Cardiac muscle cell (in vitro differentiated cells and primary cell): ENCODE data around the gene ASCC1. TPM values are rescaled to one million over a fixed set of nuclear protein-coding genes. Genes with fewer than 3 reads are reported as not detected.

Source experiments
- DNase-seq, 2 donors: peaks; one replicate each; pipeline versions ENCODE4 v3.0.0 to v3.0.0-alpha.2; 2010 to 2017; ENCODE audit warnings: low read depth in 1 of 2, low spot score in 1 of 2
- H3K27ac ChIP-seq: fragments of 200-600 bp; sonication (generic); 2 replicates; pipeline ENCODE4 v1.5.1; 2016
- H3K27me3 ChIP-seq: fragments of 200-600 bp; sonication (generic); 2 replicates; pipeline ENCODE4 v1.6.0; 2016; ENCODE audit warnings: control low read depth
- H3K36me3 ChIP-seq: fragments of 200-600 bp; sonication (generic); 2 replicates; pipeline ENCODE4 v1.5.1; 2016; ENCODE audit warnings: control low read depth
- H3K4me1 ChIP-seq: fragments of 200-600 bp; sonication (generic); 2 replicates; pipeline ENCODE4 v1.8.1; 2017; ENCODE audit warnings: low read depth, mild to moderate bottlenecking, mixed run types
- H3K4me3 ChIP-seq: fragments of 200-600 bp; sonication (generic); 2 replicates; pipeline ENCODE4 v1.5.1; 2016; ENCODE audit warnings: mild to moderate bottlenecking
- H3K9me3 ChIP-seq: fragments of 200-600 bp; sonication (generic); 2 replicates; pipeline ENCODE4 v1.5.1; 2017; ENCODE audit warnings: low read depth, mild to moderate bottlenecking, control low read depth
- CTCF ChIP-seq: IDR thresholded peaks from 2 replicates; pipeline ENCODE4 v1.5.1; 2012; ENCODE audit warnings: low read depth, mild to moderate bottlenecking, low read length
- polyA plus RNA-seq: library from polyadenylated mRNA; unstranded; fragments of >200 nt; fragmentation: Nextera tagmentation; extraction: Ambion mirVana; gene quantifications from 2 replicates; pipeline ENCODE4 v1.2.1, GENCODE V29; 2016
- total RNA-seq: library from RNA; depleted of rRNA; stranded (reverse); fragments of >200 nt; gene quantifications from 2 replicates; pipeline ENCODE4 v1.2.3, GENCODE V29; 2016

Gene ASCC1
- total and polyA plus RNA-seq, 2 experiments from 2014 or later: 41.3 to 58.4 TPM

- Histone ChIP-seq H3K4me1 (peaks cover 9% of the 10 kb centered on the region), H3K4me3 (no peak overlapping the region), H3K9me3 (no peaks in the 10 kb centered on the region), H3K36me3 (peaks cover 15% of the 10 kb centered on the region), H3K27me3 (no peaks in the 10 kb centered on the region), H3K27ac (no peak overlapping the region)
- no peak for DNase-seq
- TF ChIP-seq CTCF: no peak
Observed at GRCh38 chr10:72206511-72207229, 9.4 kb downstream of the ASCC1 start.

- no peak for TF ChIP-seq CTCF
- no peaks in the 10 kb centered on the region for H3K9me3 ChIP-seq
- peak in 1 of 2 donors; percentile 46 for DNase-seq
- no peak overlapping the region for H3K4me3 ChIP-seq
- H3K4me1 ChIP-seq: peaks cover 9% of the 10 kb centered on the region
- H3K27me3 ChIP-seq: no peaks in the 10 kb centered on the region
- H3K27ac ChIP-seq: peak overlapping the region; percentile 73
- H3K36me3 ChIP-seq: peaks cover 8% of the 10 kb centered on the region
Observed at GRCh38 chr10:72204724-72205123, 11.4 kb downstream of the ASCC1 start.

- TF ChIP-seq CTCF: no peak
- Histone ChIP-seq H3K4me3 (no peak overlapping the region), H3K4me1 (peaks cover 9% of the 10 kb centered on the region), H3K27ac (peak overlapping the region; percentile 73), H3K36me3 (peaks cover 8% of the 10 kb centered on the region), H3K9me3 (no peaks in the 10 kb centered on the region), H3K27me3 (no peaks in the 10 kb centered on the region)
- peak in 1 of 2 donors; percentile 4 for DNase-seq
Observed at GRCh38 chr10:72204296-72204695, 11.8 kb downstream of the ASCC1 start.

- DNase-seq: no peak
- Histone ChIP-seq H3K4me3 (no peak overlapping the region), H3K27me3 (no peaks in the 10 kb centered on the region), H3K9me3 (no peaks in the 10 kb centered on the region), H3K27ac (no peak overlapping the region), H3K36me3 (peaks cover 5% of the 10 kb centered on the region), H3K4me1 (peaks cover 9% of the 10 kb centered on the region)
- TF ChIP-seq CTCF: no peak
Observed at GRCh38 chr10:72201293-72201692, 14.8 kb downstream of the ASCC1 start.

GRCh38 chr10:72200883-72201282, 15.2 kb downstream of the ASCC1 start:
- Histone ChIP-seq H3K4me3 (no peak overlapping the region), H3K4me1 (peaks cover 9% of the 10 kb centered on the region), H3K36me3 (peaks cover 8% of the 10 kb centered on the region), H3K9me3 (no peaks in the 10 kb centered on the region), H3K27ac (no peak overlapping the region), H3K27me3 (no peaks in the 10 kb centered on the region)
- no peak for TF ChIP-seq CTCF
- no peak for DNase-seq
